Activated CD4-positive, alpha-beta T cell treated with anti-CD3 and anti-CD28 coated beads for 36 hours (primary cell): ENCODE results near the gene DNAAF9. TPM values are rescaled to one million over a fixed set of nuclear protein-coding genes. Genes with fewer than 3 reads are reported as not detected.
A peak's percentile ranks its signal among the peaks of the same experiment; 100 is the strongest.

ENCODE experiments used
- ATAC-seq: fragments of 200-7000 bp; cut with Tn5 transposase; one replicate; pipeline ENCODE4 v1.10.0; 2021; ENCODE audit warnings: mild to moderate bottlenecking, moderate library complexity
- CTCF ChIA-PET: fragments of 350-600 bp; sonication (Branson Sonifier 250); formaldehyde crosslinking; loops from one replicate; lab custom pipeline; 2021; ENCODE audit warnings: antibody characterized with exemption; lab: Charles Lee
- POLR2A ChIA-PET: fragments of 350-600 bp; sonication (Branson Sonifier 250); formaldehyde crosslinking; loops from one replicate; lab custom pipeline; 2021; ENCODE audit warnings: antibody characterized with exemption, inconsistent platforms; lab: Charles Lee
- DNase-seq: peaks from one replicate; pipeline ENCODE4 v3.0.0-alpha.2; 2020
- H3K27ac Mint-ChIP-seq: one replicate; pipeline ENCODE4 v1.8.0; 2021; ENCODE audit warnings: mixed read lengths
- H3K27me3 Mint-ChIP-seq: one replicate; pipeline ENCODE4 v1.8.0; 2021; ENCODE audit warnings: mixed read lengths
- H3K36me3 Mint-ChIP-seq: one replicate; pipeline ENCODE4 v1.8.0; 2021; ENCODE audit warnings: low read depth, mixed read lengths
- H3K4me1 Mint-ChIP-seq: one replicate; pipeline ENCODE4 v1.8.0; 2021; ENCODE audit warnings: mixed read lengths
- H3K4me3 Mint-ChIP-seq: one replicate; pipeline ENCODE4 v1.8.0; 2021; ENCODE audit warnings: mild to moderate bottlenecking, moderate library complexity, mixed read lengths
- H3K9me3 Mint-ChIP-seq: one replicate; pipeline ENCODE4 v1.8.0; 2021; ENCODE audit warnings: low read depth, mixed read lengths
- intact Hi-C, 2 experiments: fragments of 100-400 bp; cut with DNase I in 1 of 2; cut with micrococcal nuclease in 1 of 2; formaldehyde crosslinking; loops; one replicate each; pipeline versions ENCODE4 v1.14.2 to v1.15.1; 2022 to 2024; cut with DNase I, micrococcal nuclease
- total RNA-seq, 2 experiments: library from RNA; stranded (reverse); gene quantifications; one replicate each; pipeline ENCODE4 v1.2.3, GENCODE V29; 2021

DNAAF9 gene
- total RNA-seq, 2 experiments from 2014 or later = 1.3 to 1.8 TPM

DNA sequence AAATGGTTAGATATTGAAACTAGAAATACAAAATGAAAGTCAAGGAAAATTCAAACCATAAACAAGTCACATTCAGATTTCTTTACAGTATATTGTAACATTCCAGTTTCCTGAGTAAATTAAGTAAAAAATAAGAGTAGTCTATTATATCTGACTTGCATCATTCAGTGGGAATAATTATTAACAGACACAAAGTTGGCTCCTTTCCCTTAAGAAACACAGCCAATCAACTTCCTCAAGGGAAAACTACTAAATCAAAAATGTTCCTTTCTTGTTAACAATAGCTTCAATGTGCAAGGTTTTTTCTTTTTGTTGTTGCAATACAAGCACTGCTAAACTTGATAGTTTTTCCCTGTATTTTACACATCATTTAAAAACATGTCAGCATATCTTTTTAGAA lies 33.2 kb downstream of the DNAAF9 start:
- Mint-ChIP-seq H3K36me3 (peaks cover 12% of the 10 kb centered on the region), H3K27ac (no peak overlapping the region), H3K9me3 (no peaks in the 10 kb centered on the region), H3K27me3 (no peaks in the 10 kb centered on the region), H3K4me3 (no peak overlapping the region), H3K4me1 (no peaks in the 10 kb centered on the region)
- DNase-seq (no peak), ATAC-seq (no peak)
- intact Hi-C loops = no loop called here
- POLR2A ChIA-PET = no interaction called here
- CTCF ChIA-PET = no interaction called here

DNA sequence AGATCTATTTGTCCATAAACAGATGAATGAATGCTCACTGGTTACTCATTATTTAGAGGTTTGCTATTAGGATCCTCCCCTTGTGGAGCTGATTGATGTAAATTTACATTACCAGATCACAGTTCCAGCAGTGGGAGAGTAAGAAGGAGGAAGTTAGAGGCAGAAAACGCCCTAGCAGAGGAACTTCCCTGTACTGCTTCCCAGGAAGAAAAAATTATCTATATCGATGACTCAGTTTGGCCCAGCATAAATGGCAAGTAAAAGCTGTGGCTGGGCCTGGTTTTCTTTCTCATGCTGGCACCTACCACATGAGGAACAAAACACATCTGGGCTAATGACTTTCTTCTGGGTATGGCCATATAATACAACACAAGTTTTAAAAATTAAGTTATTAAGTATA lies 35.7 kb downstream of the DNAAF9 start:
- Mint-ChIP-seq H3K27ac (no peak overlapping the region), H3K4me3 (no peak overlapping the region), H3K4me1 (peaks cover 6% of the 10 kb centered on the region), H3K36me3 (peaks cover 12% of the 10 kb centered on the region), H3K9me3 (no peaks in the 10 kb centered on the region), H3K27me3 (no peaks in the 10 kb centered on the region)
- ChIA-PET POLR2A (no interaction called here), CTCF (no interaction called here)
- ATAC-seq = no peak
- intact Hi-C loops = no loop called here
- DNase-seq = no peak

DNA sequence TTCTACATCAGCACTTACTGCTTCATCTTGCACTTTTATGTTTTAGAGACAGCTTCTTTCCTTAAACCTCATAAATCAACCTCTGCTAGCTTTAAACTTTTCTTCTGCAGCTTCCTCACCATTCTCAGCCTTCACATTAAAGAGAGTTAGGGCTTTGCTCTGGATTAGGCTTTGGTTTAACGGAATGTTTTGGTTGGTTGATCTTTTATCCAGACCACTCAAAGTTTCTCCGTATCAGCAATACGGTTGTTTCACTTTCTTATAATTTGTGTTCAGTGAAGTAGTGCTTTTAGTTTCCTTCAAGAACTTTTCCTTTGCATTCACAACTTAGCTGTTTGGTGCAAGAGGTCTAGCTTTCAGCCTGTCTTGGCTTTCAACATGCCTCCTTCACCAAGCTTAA lies 40.4 kb downstream of the DNAAF9 start:
- ATAC-seq = peak; percentile 23
- POLR2A ChIA-PET = interaction anchor here (0.6 kb wide), 1 partner anchor 182 kb away, joined by 4 read pairs; no protein-coding TSS in a partner anchor

DNA sequence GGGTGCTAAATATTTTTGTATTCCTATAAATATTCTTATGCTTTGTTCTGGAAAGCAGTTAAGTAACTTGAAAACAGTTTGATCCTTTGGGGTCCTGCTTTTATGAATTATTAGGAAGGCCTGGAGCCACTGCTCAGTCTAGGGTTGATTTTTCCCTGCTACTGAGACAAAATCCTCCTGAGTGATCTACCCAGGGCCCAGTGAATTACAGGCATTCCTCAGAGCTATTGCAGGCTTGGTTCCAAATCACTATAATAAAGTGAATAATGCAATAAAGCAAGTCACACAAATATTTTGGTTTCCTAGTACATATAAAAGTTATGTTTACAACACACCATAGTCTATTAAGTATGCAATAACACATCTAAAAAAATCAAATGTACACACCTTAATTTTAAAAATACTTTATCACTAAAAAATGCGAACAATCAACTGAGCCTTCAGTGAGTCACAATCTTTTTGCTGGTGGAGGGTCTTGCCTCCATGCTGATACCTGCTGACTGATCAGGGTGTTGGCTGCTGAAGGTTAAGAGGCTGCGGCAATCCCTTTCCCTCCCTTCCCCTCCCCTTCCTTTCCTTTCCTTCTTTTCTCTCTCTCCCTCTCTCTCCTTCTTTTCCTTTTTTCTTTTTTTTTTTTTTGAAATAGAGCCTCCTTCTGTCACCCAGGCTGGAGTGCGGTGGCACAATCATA lies 43.0 kb downstream of the DNAAF9 start:
- CTCF ChIA-PET = interaction anchor here (0.6 to 0.7 kb wide), 2 partner anchors 15 to 39 kb away, joined by 4 read pairs; no protein-coding TSS in a partner anchor
- Mint-ChIP-seq H3K27me3 (no peaks in the 10 kb centered on the region), H3K4me1 (peaks cover 6% of the 10 kb centered on the region), H3K36me3 (no peaks in the 10 kb centered on the region), H3K9me3 (no peaks in the 10 kb centered on the region), H3K4me3 (no peak overlapping the region), H3K27ac (no peak overlapping the region)
- no peak for ATAC-seq
- POLR2A ChIA-PET = no interaction called here
- intact Hi-C loops = no loop called here
- no peak for DNase-seq

More for the DNA sequence above, 40.4 kb downstream of the DNAAF9 start:
- intact Hi-C loops = no loop called here
- Mint-ChIP-seq H3K36me3 (peaks cover 3% of the 10 kb centered on the region), H3K27ac (no peak overlapping the region), H3K9me3 (no peaks in the 10 kb centered on the region), H3K27me3 (no peaks in the 10 kb centered on the region), H3K4me1 (peaks cover 6% of the 10 kb centered on the region), H3K4me3 (no peak overlapping the region)
- DNase-seq = no peak
- CTCF ChIA-PET = no interaction called here

DNA sequence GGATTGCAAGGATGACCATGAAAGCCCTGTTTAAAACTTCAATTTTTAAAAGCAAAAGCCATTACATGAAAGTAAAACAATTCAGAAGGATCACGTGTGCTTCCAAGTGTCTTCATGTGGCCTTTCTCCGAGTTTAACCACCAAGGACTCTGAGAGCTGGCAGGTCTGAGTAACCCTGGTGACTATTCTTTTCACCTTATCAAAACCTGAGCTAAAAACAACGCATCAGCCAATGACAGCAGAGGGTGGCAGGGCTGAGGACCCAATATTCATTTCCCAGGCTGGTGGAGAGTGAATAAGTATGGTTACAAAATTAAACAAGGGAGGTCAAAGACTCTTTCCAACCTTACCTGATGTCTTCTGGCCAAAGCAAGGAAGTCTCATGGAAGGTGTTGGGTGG lies 46.7 kb downstream of the DNAAF9 start:
- H3K9me3 Mint-ChIP-seq = no peaks in the 10 kb centered on the region
- no peaks in the 10 kb centered on the region for H3K27me3 Mint-ChIP-seq
- no peak overlapping the region for H3K4me3 Mint-ChIP-seq
- ATAC-seq (no peak), DNase-seq (no peak)
- ChIA-PET POLR2A (no interaction called here), CTCF (no interaction called here)
- H3K36me3 Mint-ChIP-seq = no peaks in the 10 kb centered on the region
- intact Hi-C loops = no loop called here
- H3K4me1 Mint-ChIP-seq = no peaks in the 10 kb centered on the region
- no peak overlapping the region for H3K27ac Mint-ChIP-seq

DNA sequence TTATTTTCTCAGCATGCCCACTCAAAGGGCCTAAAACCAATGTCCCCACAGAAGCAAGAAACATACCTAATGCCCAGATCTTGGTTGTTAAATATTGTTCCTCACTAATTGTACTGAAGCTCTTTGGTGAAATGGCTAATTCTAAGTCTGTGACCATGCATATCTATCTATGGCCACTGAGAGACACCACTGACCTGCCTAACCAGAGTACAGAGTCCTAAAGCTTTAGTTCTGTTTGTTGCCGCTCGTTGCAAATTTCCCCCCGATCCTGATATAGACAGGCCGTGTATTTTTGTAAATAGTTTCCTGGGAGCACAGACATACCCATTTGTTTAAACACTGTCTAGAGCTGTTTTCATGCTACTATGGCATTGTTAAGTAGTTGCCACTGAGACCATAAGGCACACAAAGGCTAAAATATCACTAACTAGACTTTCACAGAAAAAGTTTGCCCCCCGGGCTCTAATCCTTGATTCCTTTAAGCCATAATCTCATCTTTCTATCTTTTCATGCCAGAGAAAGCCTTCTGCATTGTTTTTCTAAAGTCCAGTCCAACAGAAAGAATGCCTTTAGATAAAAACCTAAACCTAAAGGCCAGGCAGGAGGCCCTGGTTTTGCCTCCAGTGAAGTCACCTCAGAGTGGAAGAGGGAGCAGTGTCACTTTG lies 48.7 kb downstream of the DNAAF9 start:
- intact Hi-C loops = no loop called here
- no peaks in the 10 kb centered on the region for H3K36me3 Mint-ChIP-seq
- DNase-seq = no peak
- no peaks in the 10 kb centered on the region for H3K27me3 Mint-ChIP-seq
- H3K4me3 Mint-ChIP-seq = no peak overlapping the region
- ATAC-seq = no peak
- H3K27ac Mint-ChIP-seq = no peak overlapping the region
- no peaks in the 10 kb centered on the region for H3K9me3 Mint-ChIP-seq
- ChIA-PET CTCF (interaction anchor here (1.1 kb wide), 1 partner anchor 42 kb away, joined by 5 read pairs; no protein-coding TSS in a partner anchor), POLR2A (interaction anchor here (0.7 kb wide), 1 partner anchor 801 kb away, joined by 3 read pairs; no protein-coding TSS in a partner anchor)
- no peaks in the 10 kb centered on the region for H3K4me1 Mint-ChIP-seq

Other genes starting within 250 kb of the DNAAF9 start
- gene FASTKD5, start 247.8 kb downstream of the DNAAF9 start, total RNA-seq = 10 to 100 TPM; 22.6 TPM
- 1 to 10 TPM; 4.9 to 5.5 TPM for gene UBOX5, start 247.8 kb downstream of the DNAAF9 start, total RNA-seq
- gene LZTS3, start 234.1 kb downstream of the DNAAF9 start, total RNA-seq = under 1 TPM; 0.87 to 0.88 TPM
- 10 to 100 TPM; 49.3 to 52.2 TPM for gene DDRGK1, start 203.0 kb downstream of the DNAAF9 start, total RNA-seq
- gene ITPA, start 198.2 kb downstream of the DNAAF9 start, total RNA-seq = 10 to 100 TPM; 32.7 to 67.5 TPM
- gene SLC4A11, start 168.5 kb downstream of the DNAAF9 start, total RNA-seq = under 1 TPM; 0.60 to 0.66 TPM
- gene ATRN, start 63.3 kb upstream of the DNAAF9 start, total RNA-seq = 1 to 10 TPM; 6.8 to 7.6 TPM